K562 (cell line): Measurements from ENCODE around the gene MUC22. TPM values are rescaled to one million over a fixed set of nuclear protein-coding genes. Genes with fewer than 3 reads are reported as not detected.

ENCODE experiments used
- ARHGAP35 ChIP-seq: fragments of 450-650 bp; IDR thresholded peaks from 2 replicates; pipeline ENCODE4 v1.6.1; 2018; ENCODE audit not compliant: partially characterized antibody
- CEBPG ChIP-seq, 3 experiments: fragments of 200-800 bp in 1 of 3; sonication (Bioruptor generic) in 1 of 3; sonication (generic) in 1 of 3; formaldehyde crosslinking in 1 of 3; IDR thresholded peaks in 2 of 3; conservative IDR thresholded peaks in 1 of 3; 2 replicates each; pipeline versions ENCODE4 v1.6.1 to v1.8.0; 2016 to 2022; ENCODE audit warnings: missing compliant biosample characterization in 2 of 3, missing genetic modification characterization in 2 of 3, mild to moderate bottlenecking in 1 of 3, missing genetic modification reagents in 1 of 3
- CREM ChIP-seq: IDR thresholded peaks from 2 replicates; pipeline ENCODE4 v1.6.1; 2014; ENCODE audit warnings: antibody characterized with exemption, low read depth
- DEAF1 ChIP-seq: fragments of 450-650 bp; formaldehyde crosslinking; IDR thresholded peaks from 2 replicates; pipeline ENCODE4 v1.4.0; 2020; ENCODE audit warnings: mild to moderate bottlenecking, moderate library complexity
- EP300 ChIP-seq: IDR thresholded peaks from 2 replicates; pipeline ENCODE4 v1.6.1; 2012; ENCODE audit warnings: low read length, improper control_type of control experiment
- GMEB1 ChIP-seq: fragments of 250-450 bp; sonication (Bioruptor Pico); IDR thresholded peaks from 2 replicates; pipeline ENCODE4 v1.4.0; 2020; ENCODE audit warnings: mild to moderate bottlenecking
- NFYB ChIP-seq: IDR thresholded peaks from 2 replicates; pipeline ENCODE4 v1.6.1; 2011; ENCODE audit warnings: mild to moderate bottlenecking, moderate library complexity; ENCODE audit not compliant: insufficient read length; ENCODE audit errors: extremely low read depth
- NRF1 ChIP-seq, 2 experiments: fragments of 450-650 bp; IDR thresholded peaks in 1 of 2; conservative IDR thresholded peaks in 1 of 2; 2 replicates each; pipeline ENCODE4 v1.6.1; 2014; ENCODE audit warnings: mild to moderate bottlenecking in 2 of 2
- PHB ChIP-seq: fragments of 250-450 bp; sonication (Bioruptor Pico); IDR thresholded peaks from 2 replicates; pipeline ENCODE4 v1.5.0; 2021
- RBFOX2 ChIP-seq: fragments of 200-400 bp; formaldehyde crosslinking; IDR thresholded peaks from 2 replicates; pipeline ENCODE4 v1.6.1; 2017; ENCODE audit warnings: low read depth, mild to moderate bottlenecking, low read length, moderate library complexity
- RBM39 ChIP-seq: fragments of 200-400 bp; formaldehyde crosslinking; optimal IDR thresholded peaks from 2 replicates; pipeline ENCODE3; 2018; ENCODE audit warnings: low read depth, low read length
- SMAD4 ChIP-seq: fragments of 250-450 bp; sonication (Bioruptor Pico); conservative IDR thresholded peaks from 2 replicates; pipeline ENCODE4 v1.8.0; 2021; ENCODE audit warnings: inconsistent platforms, mild to moderate bottlenecking, moderate library complexity
- SNRNP70 ChIP-seq: fragments of 200-400 bp; formaldehyde crosslinking; optimal IDR thresholded peaks from 2 replicates; pipeline ENCODE3; 2017; ENCODE audit warnings: low read depth, low read length
- STAG1 ChIP-seq: sonication (generic); formaldehyde crosslinking; IDR thresholded peaks from 2 replicates; pipeline ENCODE4 v1.5.0; 2020; ENCODE audit warnings: missing genetic modification reagents, borderline replicate concordance
- STAT5A ChIP-seq: IDR thresholded peaks from 2 replicates; pipeline ENCODE4 v1.6.1; 2012; ENCODE audit warnings: low read length, inconsistent platforms, borderline replicate concordance
- TOE1 ChIP-seq, 2 experiments: fragments of 450-650 bp in 1 of 2; sonication (generic) in 1 of 2; formaldehyde crosslinking in 1 of 2; IDR thresholded peaks; 2 replicates each; pipeline versions ENCODE4 v1.7.1 to v1.8.0; 2016 to 2022; ENCODE audit warnings: borderline replicate concordance in 2 of 2, mild to moderate bottlenecking in 2 of 2, antibody characterized with exemption in 1 of 2, inconsistent platforms in 1 of 2, low read depth in 1 of 2, missing genetic modification reagents in 1 of 2, moderate library complexity in 1 of 2
- ZBTB12 ChIP-seq: fragments of 250-450 bp; sonication (Bioruptor Pico); IDR thresholded peaks from 2 replicates; pipeline ENCODE4 v1.4.0; 2020
- ZBTB7A ChIP-seq: IDR thresholded peaks from 2 replicates; pipeline ENCODE4 v1.6.1; 2011; ENCODE audit warnings: low read depth, mild to moderate bottlenecking, low read length, moderate library complexity, borderline replicate concordance; ENCODE audit not compliant: control insufficient read depth
- ZFP36 ChIP-seq: fragments of 150-350 bp; IDR thresholded peaks from 2 replicates; pipeline ENCODE4 v1.6.1; 2018; ENCODE audit warnings: low read length, low read depth; ENCODE audit not compliant: partially characterized antibody
- ZNF232 ChIP-seq: sonication (generic); formaldehyde crosslinking; IDR thresholded peaks from 2 replicates; pipeline ENCODE4 v1.8.0; 2022; ENCODE audit warnings: mild to moderate bottlenecking, missing genetic modification reagents
- ZNF24 ChIP-seq: fragments of 450-650 bp; IDR thresholded peaks from 2 replicates; pipeline ENCODE4 v1.6.1; 2016
- ZNF274 ChIP-seq: IDR thresholded peaks from 2 replicates; pipeline ENCODE4 v1.6.1; 2011; ENCODE audit warnings: low read depth, mild to moderate bottlenecking, low read length, moderate library complexity, borderline replicate concordance
- ZSCAN29 ChIP-seq: fragments of 450-650 bp; IDR thresholded peaks from 2 replicates; pipeline ENCODE4 v1.6.1; 2017
- polyA plus RNA-seq, 8 experiments: library from polyadenylated mRNA; depleted of rRNA in 4 of 8; stranded (reverse) in 5 of 8; unstranded in 3 of 8; fragments of >200 nt; fragmentation: Nextera tagmentation in 2 of 8; fragmentation: Illumina TruSeq in 1 of 8; extraction: Ambion mirVana in 2 of 8; extraction: Trizol in 1 of 8; gene quantifications; 2 replicates each; pipeline versions ENCODE4 v1.2.1 to v1.2.3, GENCODE V29; 2011 to 2014; ENCODE audit warnings: inconsistent platforms in 1 of 8, missing spikeins in 1 of 8
- total RNA-seq, 7 experiments: library from RNA; depleted of rRNA in 6 of 7; stranded (reverse); fragments of >200 nt in 6 of 7; fragmentation: Illumina TruSeq in 2 of 7; extraction: Trizol in 2 of 7; gene quantifications; 2 replicates each; pipeline versions ENCODE4 v1.2.1 to v1.2.3, GENCODE V29; 2011 to 2021; ENCODE audit warnings: low replicate concordance in 1 of 7

The MUC22 gene
- total and polyA plus RNA-seq, 9 of the 15 experiments (the other 6 are each of a cell fraction or from before 2014, with no cell fraction given): 0.01 to 0.03 TPM; not detected in 7

- TF ChIP-seq CEBPG (CRISPR knock-in tag; IDR thresholded peaks at IDR 0.05): peak; percentile 83
- TF ChIP-seq CEBPG (tag; conservative IDR thresholded peaks at IDR 0.05 in 1 of 2, IDR thresholded peaks at IDR 0.05 in 1 of 2): peak; percentile 65 to 87; a peak in 3 of 4 replicates
- TF ChIP-seq EP300: peak; percentile 39; the same call in 1 of the 2 replicates
- peak; percentile 31; the same call in 1 of the 2 replicates for TF ChIP-seq STAT5A
- peak; percentile 41; the same call in 1 of the 2 replicates for TF ChIP-seq TOE1 (IDR thresholded peaks at IDR 0.05; ENCODE audit: borderline replicate concordance)
- TF ChIP-seq TOE1 (CRISPR knock-in tag; IDR thresholded peaks at IDR 0.05; ENCODE audit: borderline replicate concordance, low read depth): no peak
- TF ChIP-seq GMEB1: no peak
- peak; percentile 44; the same call in 1 of the 2 replicates for TF ChIP-seq STAG1 (CRISPR knock-in tag)
- no peak for TF ChIP-seq ZNF274
- TF ChIP-seq ZNF232 (CRISPR knock-in tag): no peak
- TF ChIP-seq ZFP36: no peak
- TF ChIP-seq DEAF1: no peak
- no peak for TF ChIP-seq ZBTB7A
- no peak for TF ChIP-seq PHB (CRISPR knock-in tag)
- 0 out of 2 replicates have a peak, but pooled peaks have one; percentile 15 for TF ChIP-seq ZNF24
- no peak for TF ChIP-seq ZSCAN29
- no peak for TF ChIP-seq ARHGAP35
- no peak for TF ChIP-seq SNRNP70
- TF ChIP-seq NFYB: no peak
- no peak for TF ChIP-seq RBM39
- TF ChIP-seq NRF1 (conservative IDR thresholded peaks at IDR 0.05 in 1 of 2, IDR thresholded peaks at IDR 0.05 in 1 of 2): peak in 1 of 2 experiments; percentile 21; a peak in 1 of 4 replicates
- no peak for TF ChIP-seq ZBTB12
- TF ChIP-seq SMAD4 (CRISPR knock-in tag): no peak; the same call in 1 of the 2 replicates
- TF ChIP-seq RBFOX2: 0 out of 2 replicates have a peak, but pooled peaks have one; percentile 18
- 0 out of 2 replicates have a peak, but pooled peaks have one; percentile 11 for TF ChIP-seq CREM
These were observed 73.6 kb downstream of the MUC22 start (continued) for GRCh38 chr6:31083742-31084354.
